ENCODE results near the gene TRUB2. TPM values are rescaled to one million over a fixed set of nuclear protein-coding genes. Genes with fewer than 3 reads are reported as not detected.

Gene TRUB2
- total and polyA plus RNA-seq, 2 donors (not counting 1 experiment from before 2014, with no cell fraction given): 7.6 to 21.5 TPM

DNA sequence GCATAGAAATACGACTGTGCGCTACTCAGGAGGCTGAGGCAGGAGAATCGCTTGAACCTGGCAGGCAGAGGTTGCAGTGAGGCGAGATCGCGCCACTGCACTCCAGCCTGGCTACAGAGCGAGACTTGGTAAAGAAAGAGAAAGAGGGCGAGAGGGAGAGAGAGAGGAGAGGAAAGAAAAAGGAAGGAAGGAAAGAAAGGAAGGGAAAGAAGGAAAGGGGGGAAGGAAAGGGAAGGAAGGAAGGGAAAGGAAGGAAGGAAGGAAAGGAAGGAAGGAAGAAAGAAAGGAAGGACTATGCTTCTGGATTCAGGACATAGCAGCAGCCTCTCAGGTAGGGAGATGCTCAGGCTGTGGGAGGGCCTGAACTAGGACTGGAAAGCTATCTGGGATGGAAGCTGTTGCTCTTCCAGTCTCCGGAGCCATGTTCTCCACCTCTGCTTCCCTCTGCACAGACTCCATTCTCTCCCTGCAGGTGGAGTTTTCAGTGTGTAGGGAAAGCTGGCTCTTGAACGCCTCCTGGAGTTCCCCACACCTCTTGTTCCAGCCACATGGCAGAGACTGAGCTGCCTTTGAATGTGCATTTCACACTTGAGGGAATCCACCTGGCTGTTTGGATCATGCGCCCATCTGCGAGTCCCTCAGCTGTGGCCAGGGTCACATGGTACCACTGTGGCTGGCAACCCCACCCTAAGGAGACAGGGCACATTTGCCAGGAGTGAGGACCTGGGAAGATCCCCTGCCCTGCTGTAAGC, 37.0 kb downstream of the TRUB2 start:
- WGBS (ENCODE audit: insufficient coverage): 71% methylated on average over 11 of the region's 12 CpGs
- Histone ChIP-seq H3K9me3 (ENCODE audit: control extremely low read depth in 1 of 3, control insufficient read depth in 2 of 3, insufficient read depth in 1 of 3, low read length in 2 of 3) (no peaks in the 10 kb centered on the region), H3K9ac (ENCODE audit: low read length) (no peak overlapping the region), H3K4me2 (replicated peaks; ENCODE audit: low read depth, low read length, poor library complexity, severe bottlenecking) (no peak overlapping the region), H3K4me3 (ENCODE audit: control extremely low read depth in 1 of 5, extremely low read depth in 1 of 5, insufficient read depth in 1 of 5, low read depth in 2 of 5, low read length in 4 of 5) (no peak overlapping the region), H3K4me1 (ENCODE audit: control insufficient read depth in 2 of 2, insufficient read depth in 2 of 2, low read length in 2 of 2) (peaks cover 0 to 9% of the 10 kb centered on the region in 2 donors), H3K27me3 (replicated peaks in 1 of 4; ENCODE audit: control extremely low read depth in 1 of 4, control insufficient read depth in 3 of 4, insufficient read depth in 4 of 4, low read length in 3 of 4) (no peaks in the 10 kb centered on the region), H4K20me1 (ENCODE audit: control insufficient read depth, insufficient read depth, low read length, poor library complexity, severe bottlenecking) (no peaks in the 10 kb centered on the region), H3K79me2 (ENCODE audit: control insufficient read depth, insufficient read depth, low read length) (no peaks in the 10 kb centered on the region), H3K27ac (ENCODE audit: low read length in 2 of 2) (no peak overlapping the region), H2AFZ (ENCODE audit: insufficient read depth, low read depth, low read length, poor library complexity, severe bottlenecking) (no peak overlapping the region), H3K36me3 (replicated peaks in 1 of 2; ENCODE audit: control extremely low read depth in 1 of 2, control insufficient read depth in 1 of 2, extremely low read depth in 1 of 2, insufficient read depth in 2 of 2, low read length in 1 of 2) (peaks cover 0 to 16% of the 10 kb centered on the region in 2 experiments)
- Mint-ChIP-seq H3K9me3 (ENCODE audit: insufficient read depth) (no peaks in the 10 kb centered on the region), H3K27me3 (no peaks in the 10 kb centered on the region), H3K4me3 (no peak overlapping the region), H3K27ac (no peak overlapping the region), H3K4me1 (peaks cover 6% of the 10 kb centered on the region)
- ATAC-seq (ENCODE audit: low read depth) (no peak), DNase-seq (peak; percentile 32)
- TF ChIP-seq, protein P1, sequence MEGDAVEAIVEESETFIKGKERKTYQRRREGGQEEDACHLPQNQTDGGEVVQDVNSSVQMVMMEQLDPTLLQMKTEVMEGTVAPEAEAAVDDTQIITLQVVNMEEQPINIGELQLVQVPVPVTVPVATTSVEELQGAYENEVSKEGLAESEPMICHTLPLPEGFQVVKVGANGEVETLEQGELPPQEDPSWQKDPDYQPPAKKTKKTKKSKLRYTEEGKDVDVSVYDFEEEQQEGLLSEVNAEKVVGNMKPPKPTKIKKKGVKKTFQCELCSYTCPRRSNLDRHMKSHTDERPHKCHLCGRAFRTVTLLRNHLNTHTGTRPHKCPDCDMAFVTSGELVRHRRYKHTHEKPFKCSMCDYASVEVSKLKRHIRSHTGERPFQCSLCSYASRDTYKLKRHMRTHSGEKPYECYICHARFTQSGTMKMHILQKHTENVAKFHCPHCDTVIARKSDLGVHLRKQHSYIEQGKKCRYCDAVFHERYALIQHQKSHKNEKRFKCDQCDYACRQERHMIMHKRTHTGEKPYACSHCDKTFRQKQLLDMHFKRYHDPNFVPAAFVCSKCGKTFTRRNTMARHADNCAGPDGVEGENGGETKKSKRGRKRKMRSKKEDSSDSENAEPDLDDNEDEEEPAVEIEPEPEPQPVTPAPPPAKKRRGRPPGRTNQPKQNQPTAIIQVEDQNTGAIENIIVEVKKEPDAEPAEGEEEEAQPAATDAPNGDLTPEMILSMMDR (IDR thresholded peaks at IDR 0.05): no peak
- TF ChIP-seq EZH2 (IDR thresholded peaks at IDR 0.05; ENCODE audit: borderline replicate concordance, insufficient read depth, low read depth, low read length, poor library complexity, severe bottlenecking): no peak
- ChIA-PET POLR2A (no interaction called here), CTCF (no interaction called here)
- intact Hi-C loops (cut with micrococcal nuclease): no loop called here

DNA sequence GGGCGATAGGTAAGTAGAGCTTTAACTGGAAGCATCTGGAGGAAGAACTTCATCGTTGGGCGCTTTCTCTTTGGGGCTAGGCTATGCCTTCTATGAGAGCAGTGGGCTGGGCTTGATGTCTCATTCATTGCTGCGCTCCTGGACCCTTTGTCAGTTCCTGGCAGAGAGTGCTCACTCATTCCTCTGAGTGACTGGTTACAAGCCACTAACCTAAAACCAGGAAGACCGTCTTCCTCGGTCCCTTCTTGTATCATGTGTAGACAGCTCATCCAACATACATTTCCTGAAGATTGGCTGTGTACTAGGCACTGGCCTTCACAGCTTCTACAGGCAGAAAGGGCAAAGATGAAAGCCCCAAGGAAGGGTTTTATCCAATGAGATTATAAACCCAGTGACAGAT, 39.7 kb downstream of the TRUB2 start:
- Histone ChIP-seq H3K27ac (ENCODE audit: low read length in 2 of 2) (no peak overlapping the region), H3K4me2 (replicated peaks; ENCODE audit: low read depth, low read length, poor library complexity, severe bottlenecking) (no peak overlapping the region), H4K20me1 (ENCODE audit: control insufficient read depth, insufficient read depth, low read length, poor library complexity, severe bottlenecking) (no peaks in the 10 kb centered on the region), H3K27me3 (replicated peaks in 1 of 4; ENCODE audit: control extremely low read depth in 1 of 4, control insufficient read depth in 3 of 4, insufficient read depth in 4 of 4, low read length in 3 of 4) (no peaks in the 10 kb centered on the region), H3K4me3 (ENCODE audit: control extremely low read depth in 1 of 5, extremely low read depth in 1 of 5, insufficient read depth in 1 of 5, low read depth in 2 of 5, low read length in 4 of 5) (no peak overlapping the region), H2AFZ (ENCODE audit: insufficient read depth, low read depth, low read length, poor library complexity, severe bottlenecking) (no peak overlapping the region), H3K4me1 (ENCODE audit: control insufficient read depth in 2 of 2, insufficient read depth in 2 of 2, low read length in 2 of 2) (peaks cover 0 to 9% of the 10 kb centered on the region in 2 donors), H3K9ac (ENCODE audit: low read length) (no peak overlapping the region), H3K9me3 (ENCODE audit: control extremely low read depth in 1 of 3, control insufficient read depth in 2 of 3, insufficient read depth in 1 of 3, low read length in 2 of 3) (no peaks in the 10 kb centered on the region), H3K79me2 (ENCODE audit: control insufficient read depth, insufficient read depth, low read length) (no peaks in the 10 kb centered on the region), H3K36me3 (replicated peaks in 1 of 2; ENCODE audit: control extremely low read depth in 1 of 2, control insufficient read depth in 1 of 2, extremely low read depth in 1 of 2, insufficient read depth in 2 of 2, low read length in 1 of 2) (peaks cover 0 to 10% of the 10 kb centered on the region in 2 experiments)
- ChIA-PET POLR2A (no interaction called here), CTCF (no interaction called here)
- no peaks in the 10 kb centered on the region for H3K9me3 Mint-ChIP-seq (ENCODE audit: insufficient read depth)
- no peaks in the 10 kb centered on the region for H3K27me3 Mint-ChIP-seq
- WGBS (ENCODE audit: insufficient coverage): 94% methylated on average over 5 of the region's 6 CpGs
- no peak for DNase-seq
- TF ChIP-seq, protein P1 (IDR thresholded peaks at IDR 0.05): no peak
- TF ChIP-seq EZH2 (IDR thresholded peaks at IDR 0.05; ENCODE audit: borderline replicate concordance, insufficient read depth, low read depth, low read length, poor library complexity, severe bottlenecking): no peak
- H3K27ac Mint-ChIP-seq: no peak overlapping the region
- H3K4me3 Mint-ChIP-seq: no peak overlapping the region
- ATAC-seq (ENCODE audit: low read depth): no peak
- intact Hi-C loops (cut with micrococcal nuclease): no loop called here
- peaks cover 6% of the 10 kb centered on the region for H3K4me1 Mint-ChIP-seq

All from B cell (primary cell).